HEK293 (cell line): ENCODE measurements around the gene SLC38A8.

Experiments used
- CTCF ChIA-PET: fragments of 350-600 bp; formaldehyde crosslinking; extraction: SDS; loops from one replicate; lab custom pipeline; 2021; ENCODE audit warnings: antibody characterized with exemption; lab: Yijun Ruan, JAX
- POLR2A ChIA-PET: fragments of 300-600 bp; formaldehyde crosslinking; extraction: SDS; loops from one replicate; lab custom pipeline; 2020; ENCODE audit warnings: antibody characterized with exemption, inconsistent platforms; lab: Yijun Ruan, JAX
- H3K27ac ChIP-seq: fragments of 200-500 bp; sonication (Bioruptor generic); 2 replicates; pipeline ENCODE4 v1.5.1; 2014; ENCODE audit warnings: low read depth, low read length, control low read depth, inconsistent platforms; ENCODE audit errors: extremely low read depth
- H3K36me3 ChIP-seq, 2 experiments: fragments of 200-500 bp in 1 of 2; sonication (Bioruptor generic) in 1 of 2; 1 replicate in 1 of 2; 2 replicates in 1 of 2; pipeline ENCODE4 v1.5.1; 2014 to 2017; ENCODE audit warnings: inconsistent platforms in 2 of 2, low read length in 2 of 2; ENCODE audit not compliant: control insufficient read depth in 2 of 2, insufficient read depth in 1 of 2
- H3K4me1 ChIP-seq: fragments of 200-500 bp; sonication (Bioruptor generic); 2 replicates; pipeline ENCODE4 v1.5.1; 2014; ENCODE audit warnings: mild to moderate bottlenecking, low read length, inconsistent platforms; ENCODE audit not compliant: control insufficient read depth, insufficient read depth
- H3K4me3 ChIP-seq: 2 replicates; pipeline ENCODE4 v1.5.1; 2011; ENCODE audit warnings: low read depth, mild to moderate bottlenecking, control low read depth, low read length, moderate library complexity
- H3K9me3 ChIP-seq: fragments of 200-500 bp; sonication (Bioruptor generic); 2 replicates; pipeline ENCODE4 v1.5.1; 2014; ENCODE audit warnings: low read depth, low read length, inconsistent platforms; ENCODE audit not compliant: control insufficient read depth, insufficient read depth
- INSM2 ChIP-seq: fragments of 450-650 bp; formaldehyde crosslinking; IDR thresholded peaks from 2 replicates; pipeline ENCODE4 v1.5.1; 2016; ENCODE audit warnings: missing biosample characterization, missing genetic modification characterization
- KLF10 ChIP-seq: fragments of 450-650 bp; IDR thresholded peaks from 2 replicates; pipeline ENCODE4 v1.5.1; 2018; ENCODE audit warnings: missing biosample characterization, mild to moderate bottlenecking, missing genetic modification characterization
- KLF16 ChIP-seq: fragments of 450-650 bp; formaldehyde crosslinking; IDR thresholded peaks from 2 replicates; pipeline ENCODE4 v1.5.1; 2017; ENCODE audit warnings: missing biosample characterization, missing genetic modification characterization
- PATZ1 ChIP-seq: fragments of 450-650 bp; formaldehyde crosslinking; IDR thresholded peaks from 2 replicates; pipeline ENCODE4 v1.5.1; 2016; ENCODE audit warnings: missing biosample characterization, missing genetic modification characterization
- TCF7L2 ChIP-seq: IDR thresholded peaks from 2 replicates; pipeline ENCODE4 v1.6.1; 2011; ENCODE audit warnings: low read depth, mild to moderate bottlenecking, inconsistent platforms, low read length, moderate library complexity, borderline replicate concordance
- TRIM28 ChIP-seq: IDR thresholded peaks from 2 replicates; pipeline ENCODE4 v1.6.1; 2011; ENCODE audit warnings: low read length, control low read depth, borderline replicate concordance
- TSHZ1 ChIP-seq: fragments of 450-650 bp; formaldehyde crosslinking; IDR thresholded peaks from 2 replicates; pipeline ENCODE4 v1.5.1; 2016; ENCODE audit warnings: missing biosample characterization, missing genetic modification characterization, borderline replicate concordance
- ZFP3 ChIP-seq: fragments of 450-650 bp; formaldehyde crosslinking; IDR thresholded peaks from 2 replicates; pipeline ENCODE4 v1.5.1; 2016; ENCODE audit warnings: low read depth, missing biosample characterization, missing genetic modification characterization
- ZNF174 ChIP-seq: fragments of 450-650 bp; formaldehyde crosslinking; IDR thresholded peaks from 2 replicates; pipeline ENCODE4 v1.5.0; 2017; ENCODE audit warnings: missing biosample characterization, mild to moderate bottlenecking, missing genetic modification characterization
- ZNF280C ChIP-seq: fragments of 450-650 bp; formaldehyde crosslinking; IDR thresholded peaks from 2 replicates; pipeline ENCODE4 v1.5.1; 2016; ENCODE audit warnings: missing biosample characterization, missing genetic modification characterization
- ZNF394 ChIP-seq: fragments of 450-650 bp; formaldehyde crosslinking; IDR thresholded peaks from 2 replicates; pipeline ENCODE4 v1.5.1; 2016; ENCODE audit warnings: missing biosample characterization, missing genetic modification characterization, mild to moderate bottlenecking, moderate library complexity, borderline replicate concordance
- ZNF426 ChIP-seq: fragments of 450-650 bp; formaldehyde crosslinking; IDR thresholded peaks from 2 replicates; pipeline ENCODE4 v1.5.1; 2017; ENCODE audit warnings: missing biosample characterization, missing genetic modification characterization, mild to moderate bottlenecking, inconsistent platforms, moderate library complexity
- ZNF433 ChIP-seq: fragments of 450-650 bp; formaldehyde crosslinking; IDR thresholded peaks from 2 replicates; pipeline ENCODE4 v1.5.1; 2016; ENCODE audit warnings: missing biosample characterization, missing genetic modification characterization, low read depth
- ZNF473 ChIP-seq: fragments of 450-650 bp; formaldehyde crosslinking; IDR thresholded peaks from 2 replicates; pipeline ENCODE4 v1.5.1; 2017; ENCODE audit warnings: missing biosample characterization, missing genetic modification characterization
- ZNF555 ChIP-seq: fragments of 450-650 bp; formaldehyde crosslinking; conservative IDR thresholded peaks from 2 replicates; pipeline ENCODE4 v1.5.1; 2017; ENCODE audit warnings: missing biosample characterization, mild to moderate bottlenecking, missing genetic modification characterization, inconsistent platforms
- ZNF621 ChIP-seq: fragments of 450-650 bp; formaldehyde crosslinking; IDR thresholded peaks from 2 replicates; pipeline ENCODE4 v1.5.1; 2017; ENCODE audit warnings: missing biosample characterization, missing genetic modification characterization
- ZNF660 ChIP-seq: fragments of 450-650 bp; IDR thresholded peaks from 2 replicates; pipeline ENCODE4 v1.5.1; 2018; ENCODE audit warnings: missing biosample characterization, mild to moderate bottlenecking, missing genetic modification characterization
- ZSCAN23 ChIP-seq: fragments of 450-650 bp; formaldehyde crosslinking; IDR thresholded peaks from 2 replicates; pipeline ENCODE4 v1.5.1; 2016; ENCODE audit warnings: missing biosample characterization, missing genetic modification characterization

The SLC38A8 gene

GRCh38 chr16:84086341-84086740, 43.7 kb upstream of the SLC38A8 start:
- POLR2A ChIA-PET = no interaction called here
- H3K4me3 ChIP-seq = no peak overlapping the region
- no peaks in the 10 kb centered on the region for H3K9me3 ChIP-seq
- H3K27ac ChIP-seq = no peak overlapping the region
- no peak for TF ChIP-seq INSM2 (tag by site-specific recombination)
- no peak for TF ChIP-seq TSHZ1
- TF ChIP-seq ZNF660 (tag by site-specific recombination) = no peak
- TF ChIP-seq KLF10 (tag by site-specific recombination) = no peak
- TF ChIP-seq ZNF473 (tag by site-specific recombination) = no peak
- no peak for TF ChIP-seq PATZ1
- TF ChIP-seq ZSCAN23 (tag by site-specific recombination) = no peak
- no peak for TF ChIP-seq TCF7L2
- no peak for TF ChIP-seq TRIM28
- TF ChIP-seq ZFP3 (tag by site-specific recombination) = no peak
- TF ChIP-seq ZNF174 (tag by site-specific recombination) = no peak
- TF ChIP-seq ZNF433 (tag by site-specific recombination) = no peak
- TF ChIP-seq ZNF621 (tag by site-specific recombination) = no peak
- no peak for TF ChIP-seq ZNF555
- no peak for TF ChIP-seq ZNF394 (tag by site-specific recombination)
- no peak for TF ChIP-seq KLF16 (tag by site-specific recombination)
- no peak for TF ChIP-seq ZNF280C
- TF ChIP-seq ZNF426 (tag by site-specific recombination) = no peak
- TF ChIP-seq, all 188 proteins: peak for 0
- CTCF ChIA-PET = interaction anchor here (0.6 to 6.7 kb wide), 11 partner anchors 10 to 222 kb away, joined by 3 to 65 read pairs (median 5); partner anchors contain the start of genes MBTPS1 and TAF1C
- Histone ChIP-seq H3K4me1 (no peaks in the 10 kb centered on the region), H3K36me3 (peaks cover 10 to 94% of the 10 kb centered on the region in 2 experiments; a peak in 2 of 3 replicates)
